H1 (cell line): Measurements from ENCODE around the gene KCNQ1OT1. TPM values are rescaled to one million over a fixed set of nuclear protein-coding genes. Genes with fewer than 3 reads are reported as not detected.

ENCODE experiments used
- CTCF ChIA-PET: fragments of 300-600 bp; sonication (Branson Sonifier 250); formaldehyde crosslinking; loops from one replicate; lab custom pipeline; 2021; ENCODE audit not compliant: partially characterized antibody; lab: Charles Lee
- POLR2A ChIA-PET: fragments of 300-600 bp; sonication (Branson Sonifier 250); formaldehyde crosslinking; loops from one replicate; lab custom pipeline; 2021; ENCODE audit warnings: inconsistent platforms; ENCODE audit not compliant: partially characterized antibody; lab: Charles Lee
- DNase-seq, 2 experiments: peaks; one replicate each; pipeline versions ENCODE4 v3.0.0 to v3.0.0-alpha.2; 2010 to 2022; ENCODE audit warnings: low spot score in 2 of 2, low read depth in 1 of 2, mixed read lengths in 1 of 2
- FAIRE-seq: peaks from 2 replicates; lab custom pipeline; 2011; peaks lifted over from hg19 to GRCh38; lab: Jason Lieb, UNC
- H2AFZ ChIP-seq: 2 replicates; pipeline ENCODE4 v1.8.1; 2012; ENCODE audit warnings: low read length, inconsistent platforms
- H2AK5ac ChIP-seq: 2 replicates; pipeline ENCODE4 v1.6.1; 2013; ENCODE audit warnings: low read depth, low read length
- H2BK120ac ChIP-seq: replicated peaks from 2 replicates; pipeline ENCODE3; 2013; ENCODE audit warnings: low read depth, low read length, inconsistent platforms
- H2BK12ac ChIP-seq: 2 replicates; pipeline ENCODE4 v1.6.1; 2013; ENCODE audit warnings: low read depth, low read length
- H2BK15ac ChIP-seq: 2 replicates; pipeline ENCODE4 v1.6.1; 2013; ENCODE audit warnings: low read length
- H2BK20ac ChIP-seq: 2 replicates; pipeline ENCODE4 v1.6.1; 2013; ENCODE audit warnings: low read length
- H2BK5ac ChIP-seq: 2 replicates; pipeline ENCODE4 v1.6.1; 2013; ENCODE audit warnings: low read depth, low read length
- H3K14ac ChIP-seq: 2 replicates; pipeline ENCODE4 v1.6.1; 2013; ENCODE audit warnings: inconsistent platforms; ENCODE audit not compliant: insufficient read length
- H3K18ac ChIP-seq: 2 replicates; pipeline ENCODE4 v1.6.1; 2013; ENCODE audit warnings: low read length; ENCODE audit errors: extremely low read depth
- H3K23ac ChIP-seq: 2 replicates; pipeline ENCODE4 v1.6.1; 2013; ENCODE audit warnings: inconsistent platforms; ENCODE audit not compliant: insufficient read length
- H3K23me2 ChIP-seq: 2 replicates; pipeline ENCODE4 v1.6.1; 2013; ENCODE audit warnings: low read depth, low read length
- H3K27ac ChIP-seq: 2 replicates; pipeline ENCODE4 v1.6.1; 2011; ENCODE audit warnings: low read depth, low read length, inconsistent platforms
- H3K27me3 ChIP-seq, 4 experiments: replicated peaks in 1 of 4; 1 replicate in 1 of 4; 2 replicates in 3 of 4; pipeline versions ENCODE4 v1.6.1 to v1.8.1; 2011 to 2013; ENCODE audit warnings: low read length in 3 of 4, mild to moderate bottlenecking in 3 of 4, inconsistent platforms in 2 of 4, mixed read lengths in 2 of 4, moderate library complexity in 1 of 4; ENCODE audit not compliant: control insufficient read depth in 3 of 4, insufficient read depth in 3 of 4; ENCODE audit errors: extremely low read depth in 1 of 4
- H3K36me3 ChIP-seq, 4 experiments: 2 replicates each; pipeline versions ENCODE4 v1.6.1 to v1.8.1; 2011 to 2013; ENCODE audit warnings: mild to moderate bottlenecking in 4 of 4, low read length in 3 of 4, moderate library complexity in 2 of 4, control low read depth in 1 of 4, inconsistent platforms in 1 of 4; ENCODE audit not compliant: insufficient read depth in 4 of 4, control insufficient read depth in 2 of 4
- H3K4ac ChIP-seq: replicated peaks from 2 replicates; pipeline ENCODE3; 2013; ENCODE audit warnings: low read length, low read depth, mixed read lengths, inconsistent platforms; ENCODE audit not compliant: insufficient read length
- H3K4me1 ChIP-seq, 4 experiments: replicated peaks in 1 of 4; 1 replicate in 1 of 4; 2 replicates in 3 of 4; pipeline versions ENCODE4 v1.6.1 to v1.8.1; 2011 to 2013; ENCODE audit warnings: low read length in 3 of 4, inconsistent platforms in 2 of 4, mixed read lengths in 1 of 4; ENCODE audit not compliant: insufficient read depth in 4 of 4, control insufficient read depth in 3 of 4
- H3K4me2 ChIP-seq, 2 experiments: 2 replicates each; pipeline versions ENCODE4 v1.6.1 to v1.8.1; 2011 to 2013; ENCODE audit warnings: low read depth in 2 of 2, low read length in 2 of 2, control low read depth in 1 of 2, inconsistent platforms in 1 of 2, mild to moderate bottlenecking in 1 of 2; ENCODE audit not compliant: insufficient read depth in 1 of 2
- H3K4me3 ChIP-seq, 4 experiments: fragments of 200-600, 300-600 bp in 1 of 4; sonication (generic), shearing (Covaris generic), sonication (Bioruptor Twin) in 1 of 4; 2 replicates each; pipeline versions ENCODE4 v1.5.1 to v1.8.1; 2011 to 2016; ENCODE audit warnings: low read length in 4 of 4, low read depth in 3 of 4, control low read depth in 2 of 4, inconsistent platforms in 2 of 4, mild to moderate bottlenecking in 2 of 4, mixed read lengths in 1 of 4, moderate library complexity in 1 of 4; ENCODE audit not compliant: insufficient read depth in 2 of 4; ENCODE audit errors: extremely low read depth in 1 of 4
- H3K56ac ChIP-seq: replicated peaks from 2 replicates; pipeline ENCODE3; 2013; ENCODE audit warnings: low read depth, mild to moderate bottlenecking, mixed read lengths, low read length, inconsistent platforms; ENCODE audit not compliant: insufficient read length
- H3K79me1 ChIP-seq: 2 replicates; pipeline ENCODE4 v1.6.1; 2013; ENCODE audit warnings: low read depth, low read length, control low read depth
- H3K79me2 ChIP-seq, 2 experiments: 2 replicates each; pipeline versions ENCODE4 v1.6.1 to v1.8.1; 2012 to 2013; ENCODE audit warnings: low read length in 2 of 2, mild to moderate bottlenecking in 2 of 2, inconsistent platforms in 1 of 2; ENCODE audit not compliant: insufficient read depth in 2 of 2, control insufficient read depth in 1 of 2
- H3K9ac ChIP-seq, 4 experiments: replicated peaks in 1 of 4; 1 replicate in 1 of 4; 2 replicates in 3 of 4; pipeline versions ENCODE4 v1.6.1 to v1.8.1; 2011 to 2013; ENCODE audit warnings: low read depth in 3 of 4, low read length in 3 of 4, control low read depth in 2 of 4, mild to moderate bottlenecking in 2 of 4, moderate library complexity in 2 of 4, inconsistent platforms in 1 of 4; ENCODE audit errors: extremely low read depth in 1 of 4
- H3K9me3 ChIP-seq, 2 experiments: 2 replicates each; pipeline versions ENCODE4 v1.6.1 to v1.8.1; 2012 to 2013; ENCODE audit warnings: mild to moderate bottlenecking in 2 of 2, moderate library complexity in 2 of 2, control low read depth in 1 of 2, inconsistent platforms in 1 of 2, low read depth in 1 of 2, low read length in 1 of 2, mixed read lengths in 1 of 2; ENCODE audit not compliant: insufficient read depth in 2 of 2
- H4K20me1 ChIP-seq, 2 experiments: replicated peaks in 1 of 2; 2 replicates each; pipeline versions ENCODE3 to v1.8.1; 2011 to 2013; ENCODE audit warnings: inconsistent platforms in 2 of 2, low read length in 2 of 2, mild to moderate bottlenecking in 1 of 2; ENCODE audit not compliant: insufficient read depth in 2 of 2, control insufficient read depth in 1 of 2
- H4K5ac ChIP-seq: 2 replicates; pipeline ENCODE4 v1.6.1; 2013; ENCODE audit warnings: low read length, low read depth, mixed read lengths, inconsistent platforms; ENCODE audit not compliant: insufficient read length
- H4K8ac ChIP-seq: 2 replicates; pipeline ENCODE4 v1.8.0; 2013; ENCODE audit warnings: mild to moderate bottlenecking, moderate library complexity, low read length, inconsistent platforms; ENCODE audit not compliant: insufficient read depth; ENCODE audit errors: extremely low read depth
- H4K91ac ChIP-seq: replicated peaks from 2 replicates; pipeline ENCODE3; 2013; ENCODE audit warnings: low read length, mixed read lengths, inconsistent platforms; ENCODE audit not compliant: insufficient read length
- ASH2L ChIP-seq: fragments of 200-600, 300-600 bp; sonication (generic); IDR thresholded peaks from one replicate; pipeline ENCODE4 v1.7.1; 2017; ENCODE audit warnings: low read length
- BACH1 ChIP-seq: IDR thresholded peaks from 2 replicates; pipeline ENCODE4 v1.6.1; 2012; ENCODE audit warnings: low read length, improper control_type of control experiment
- CHD1 ChIP-seq: IDR thresholded peaks from 2 replicates; pipeline ENCODE4 v1.6.1; 2012; ENCODE audit warnings: low read depth, low read length, improper control_type of control experiment
- CHD2 ChIP-seq: IDR thresholded peaks from 2 replicates; pipeline ENCODE4 v1.6.1; 2012; ENCODE audit warnings: low read length, improper control_type of control experiment
- EGR1 ChIP-seq: IDR thresholded peaks from 2 replicates; pipeline ENCODE4 v1.6.1; 2011; ENCODE audit warnings: low read depth, low read length, borderline replicate concordance
- EP300 ChIP-seq, 2 experiments: IDR thresholded peaks; 1 replicate in 1 of 2; 2 replicates in 1 of 2; pipeline ENCODE4 v1.6.1; 2011 to 2012; ENCODE audit warnings: low read depth in 2 of 2, low read length in 2 of 2, mild to moderate bottlenecking in 2 of 2, borderline replicate concordance in 1 of 2, inconsistent platforms in 1 of 2, moderate library complexity in 1 of 2
- RNF2 ChIP-seq: fragments of 200-900, 300-1000 bp; sonication (generic); IDR thresholded peaks from 2 replicates; pipeline ENCODE4 v1.7.1; 2016; ENCODE audit warnings: borderline replicate concordance, low read depth, mild to moderate bottlenecking, antibody characterized with exemption, low read length; ENCODE audit not compliant: poor library complexity, severe bottlenecking; ENCODE audit errors: missing control alignments
- SIRT6 ChIP-seq: IDR thresholded peaks from one replicate; pipeline ENCODE4 v1.7.1; 2012; ENCODE audit warnings: low read length, inconsistent platforms
- TBP ChIP-seq: IDR thresholded peaks from 2 replicates; pipeline ENCODE4 v1.6.1; 2011; ENCODE audit warnings: low read depth, low read length, improper control_type of control experiment
- WGBS, 2 experiments: shearing (Covaris generic) in 1 of 2; methylation state at CpG; one replicate each; pipeline versions ENCODE4 v1.1.6 to v1.1.7; 2013 to 2015; ENCODE audit warnings: low lambda C conversion rate in 2 of 2, mixed read lengths in 2 of 2, inconsistent platforms in 1 of 2, low coverage in 1 of 2, missing lambda C conversion rate in 1 of 2; ENCODE audit not compliant: insufficient replicate concordance in 2 of 2, insufficient coverage in 1 of 2, insufficient read length in 1 of 2; ENCODE audit errors: extremely low coverage in 1 of 2, missing lambda C conversion rate in 1 of 2; 5-methylcytosine and 5-hydroxymethylcytosine counted together
- polyA plus RNA-seq, 7 experiments: library from polyadenylated mRNA; depleted of rRNA in 3 of 7; stranded (reverse) in 5 of 7; unstranded in 2 of 7; fragments of >200 nt in 5 of 7; fragments of 200-250 nt in 2 of 7; gene quantifications; 1 replicate in 5 of 7; 2 replicates in 1 of 7; 4 replicates in 1 of 7; pipeline versions ENCODE4 v1.2.1 to v1.2.3, GENCODE V29; 2011 to 2013; ENCODE audit warnings: missing spikeins in 2 of 7, mixed read lengths in 2 of 7
- total RNA-seq: library from RNA; stranded (reverse); fragmentation: NEBNext Ultra II Directional; extraction: Animal tissue kit (Norgen Biotek cat#: 25700); gene quantifications from 2 replicates; pipeline ENCODE4 v1.2.1, GENCODE V29; 2021
- TF ChIP-seq, protein P1 (sequence below): IDR thresholded peaks from 2 replicates; pipeline ENCODE4 v1.6.1; 2012; ENCODE audit warnings: low read length, inconsistent platforms
- TF ChIP-seq, protein P2 (sequence below): IDR thresholded peaks from 2 replicates; pipeline ENCODE4 v1.6.1; 2012; ENCODE audit warnings: inconsistent platforms

KCNQ1OT1 gene
- total and polyA plus RNA-seq, 2 of the 8 experiments (the other 6 are each of a cell fraction or from before 2014, with no cell fraction given) = 0.21 to 1.2 TPM

GRCh38 chr11:2574043-2574552, 125.7 kb downstream of the KCNQ1OT1 start:
- Histone ChIP-seq H3K36me3 (no peaks in the 10 kb centered on the region), H3K27ac (no peak overlapping the region), H2BK20ac (no peak overlapping the region), H3K9me3 (peaks cover 0 to 6% of the 10 kb centered on the region in 2 experiments; a peak in 1 of 4 replicates), H3K9ac (no peak overlapping the region), H3K56ac (no peak overlapping the region), H4K5ac (no peak overlapping the region), H3K4me1 (peaks cover 0 to 3% (median 0%) of the 10 kb centered on the region in 4 experiments; a peak in 4 of 7 replicates), H3K18ac (no peak overlapping the region), H2AK5ac (no peak overlapping the region), H3K23me2 (no peaks in the 10 kb centered on the region), H3K79me2 (no peaks in the 10 kb centered on the region), H3K79me1 (no peaks in the 10 kb centered on the region), H4K20me1 (peaks cover 0 to 2% of the 10 kb centered on the region in 2 experiments), H3K4me3 (no peak overlapping the region), H4K8ac (peak overlapping the region; percentile 14; the same call in 1 of the 2 replicates), H3K23ac (no peak overlapping the region), H2BK12ac (no peak overlapping the region), H3K14ac (no peak overlapping the region), H3K4me2 (no peak overlapping the region), H2BK15ac (no peak overlapping the region), H3K4ac (no peak overlapping the region), H4K91ac (no peak overlapping the region), H3K27me3 (peaks cover 2 to 55% (median 34%) of the 10 kb centered on the region in 4 experiments; a peak in 6 of 7 replicates), H2AFZ (no peak overlapping the region), H2BK120ac (no peak overlapping the region), H2BK5ac (no peak overlapping the region)
- DNase-seq (no peak), FAIRE-seq (no peak)
- WGBS, 2 experiments = 94% methylated on average over 13 of the region's 22 CpGs; no CpG with 5 or more reads in 1 of the 2 experiments
- CTCF ChIA-PET = interaction anchor here (1.4 kb wide), 1 partner anchor 13 kb away, joined by 3 read pairs; no protein-coding TSS in a partner anchor
- POLR2A ChIA-PET = interaction anchor here (0.6 kb wide), 1 partner anchor 48 kb away, joined by 3 read pairs; no protein-coding TSS in a partner anchor
- no peak for TF ChIP-seq SIRT6
- no peak for TF ChIP-seq TBP
- TF ChIP-seq CHD2 = no peak
- TF ChIP-seq RNF2 = no peak
- TF ChIP-seq ASH2L = no peak
- TF ChIP-seq EGR1 = no peak
- TF ChIP-seq BACH1 = no peak
- TF ChIP-seq, protein P1, sequence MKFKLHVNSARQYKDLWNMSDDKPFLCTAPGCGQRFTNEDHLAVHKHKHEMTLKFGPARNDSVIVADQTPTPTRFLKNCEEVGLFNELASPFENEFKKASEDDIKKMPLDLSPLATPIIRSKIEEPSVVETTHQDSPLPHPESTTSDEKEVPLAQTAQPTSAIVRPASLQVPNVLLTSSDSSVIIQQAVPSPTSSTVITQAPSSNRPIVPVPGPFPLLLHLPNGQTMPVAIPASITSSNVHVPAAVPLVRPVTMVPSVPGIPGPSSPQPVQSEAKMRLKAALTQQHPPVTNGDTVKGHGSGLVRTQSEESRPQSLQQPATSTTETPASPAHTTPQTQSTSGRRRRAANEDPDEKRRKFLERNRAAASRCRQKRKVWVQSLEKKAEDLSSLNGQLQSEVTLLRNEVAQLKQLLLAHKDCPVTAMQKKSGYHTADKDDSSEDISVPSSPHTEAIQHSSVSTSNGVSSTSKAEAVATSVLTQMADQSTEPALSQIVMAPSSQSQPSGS = no peak
- no peak for TF ChIP-seq CHD1
- TF ChIP-seq, protein P2, sequence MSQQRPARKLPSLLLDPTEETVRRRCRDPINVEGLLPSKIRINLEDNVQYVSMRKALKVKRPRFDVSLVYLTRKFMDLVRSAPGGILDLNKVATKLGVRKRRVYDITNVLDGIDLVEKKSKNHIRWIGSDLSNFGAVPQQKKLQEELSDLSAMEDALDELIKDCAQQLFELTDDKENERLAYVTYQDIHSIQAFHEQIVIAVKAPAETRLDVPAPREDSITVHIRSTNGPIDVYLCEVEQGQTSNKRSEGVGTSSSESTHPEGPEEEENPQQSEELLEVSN = no peak
- TF ChIP-seq EP300 (IDR thresholded peaks at IDR 0.05; ENCODE audit: borderline replicate concordance in 1 of 2, low read depth in 2 of 2, low read length in 2 of 2) = no peak
